IMR-90 (cell line): Measurements from ENCODE around the gene MYO10. TPM values are rescaled to one million over a fixed set of nuclear protein-coding genes. Genes with fewer than 3 reads are reported as not detected.

ENCODE experiments used
- ATAC-seq: fragments of 200-7000 bp; cut with Tn5 transposase; 2 replicates; pipeline ENCODE4 v1.9.1; 2020; ENCODE audit warnings: low read depth, mild to moderate bottlenecking, moderate library complexity
- BruUV-seq: library from RNA; stranded (reverse); fragments of 400-500 nt; replicated peaks from 2 replicates; lab custom pipeline; 2021; lab: Mats Ljungman, UMichigan
- CTCF ChIA-PET: fragments of 300-600 bp; formaldehyde crosslinking; extraction: SDS; loops from one replicate; lab custom pipeline; 2021; ENCODE audit warnings: antibody characterized with exemption; lab: Yijun Ruan, JAX
- POLR2A ChIA-PET: fragments of 300-600 bp; sonication (Branson Sonifier 250); formaldehyde crosslinking; loops from one replicate; lab custom pipeline; 2022; ENCODE audit warnings: antibody characterized with exemption; ENCODE audit not compliant: unreplicated experiment; lab: Charles Lee
- DNase-seq: peaks from one replicate; pipeline ENCODE4 v3.0.0; 2013
- H2AFZ ChIP-seq: replicated peaks from 2 replicates; pipeline ENCODE3; 2013; ENCODE audit warnings: low read length, mild to moderate bottlenecking; ENCODE audit not compliant: poor library complexity
- H2AK5ac ChIP-seq: 2 replicates; pipeline ENCODE4 v1.6.1; 2013; ENCODE audit warnings: low read depth, low read length, inconsistent platforms
- H2AK9ac ChIP-seq: replicated peaks from 2 replicates; pipeline ENCODE3; 2013; ENCODE audit warnings: mild to moderate bottlenecking, low read depth, low read length, moderate library complexity; ENCODE audit not compliant: poor library complexity
- H2BK120ac ChIP-seq: 2 replicates; pipeline ENCODE4 v1.6.1; 2013; ENCODE audit warnings: low read depth, low read length, inconsistent platforms
- H2BK15ac ChIP-seq: 3 replicates; pipeline ENCODE4 v1.6.1; 2013; ENCODE audit warnings: low read depth, low read length, inconsistent platforms
- H2BK20ac ChIP-seq: 2 replicates; pipeline ENCODE4 v1.6.1; 2013; ENCODE audit warnings: low read depth, mild to moderate bottlenecking, inconsistent platforms, low read length, moderate library complexity
- H2BK5ac ChIP-seq: 2 replicates; pipeline ENCODE4 v1.6.1; 2013; ENCODE audit warnings: mild to moderate bottlenecking, low read depth, low read length, inconsistent platforms; ENCODE audit not compliant: poor library complexity, severe bottlenecking
- H3K14ac ChIP-seq: replicated peaks from 2 replicates; pipeline ENCODE4 v1.6.1; 2013; ENCODE audit warnings: low read depth, low read length, inconsistent platforms
- H3K18ac ChIP-seq: 2 replicates; pipeline ENCODE4 v1.6.1; 2013; ENCODE audit warnings: low read depth, low read length, control low read depth
- H3K23ac ChIP-seq: 2 replicates; pipeline ENCODE4 v1.6.1; 2013; ENCODE audit warnings: low read depth, low read length, inconsistent platforms
- H3K27ac ChIP-seq: 2 replicates; pipeline ENCODE4 v1.5.1; 2013; ENCODE audit warnings: mild to moderate bottlenecking, control low read depth, low read length; ENCODE audit not compliant: insufficient read depth
- H3K27me3 ChIP-seq: 2 replicates; pipeline ENCODE4 v1.6.1; 2013; ENCODE audit warnings: low read length; ENCODE audit not compliant: control insufficient read depth, insufficient read depth
- H3K36me3 ChIP-seq: 2 replicates; pipeline ENCODE4 v1.6.1; 2013; ENCODE audit warnings: low read length, mixed read lengths; ENCODE audit not compliant: control insufficient read depth, insufficient read depth
- H3K4ac ChIP-seq: 2 replicates; pipeline ENCODE4 v1.6.1; 2013; ENCODE audit warnings: low read depth, low read length, inconsistent platforms
- H3K4me1 ChIP-seq: 2 replicates; pipeline ENCODE4 v1.6.1; 2013; ENCODE audit warnings: low read length, mixed read lengths; ENCODE audit not compliant: control insufficient read depth, insufficient read depth
- H3K4me2 ChIP-seq: 2 replicates; pipeline ENCODE4 v1.6.1; 2013; ENCODE audit warnings: low read depth, mild to moderate bottlenecking, control low read depth, low read length, moderate library complexity
- H3K4me3 ChIP-seq: 2 replicates; pipeline ENCODE4 v1.5.1; 2013; ENCODE audit warnings: low read depth, mild to moderate bottlenecking, control low read depth, low read length, moderate library complexity; ENCODE audit not compliant: insufficient read depth
- H3K56ac ChIP-seq: 2 replicates; pipeline ENCODE4 v1.6.1; 2013; ENCODE audit warnings: low read length, inconsistent platforms; ENCODE audit not compliant: insufficient read depth; ENCODE audit errors: extremely low read depth
- H3K79me1 ChIP-seq, 2 experiments: 2 replicates each; pipeline ENCODE4 v1.6.1; 2013; ENCODE audit warnings: low read length in 2 of 2, inconsistent platforms in 1 of 2, low read depth in 1 of 2
- H3K9ac ChIP-seq: 2 replicates; pipeline ENCODE4 v1.6.1; 2013; ENCODE audit warnings: low read depth, low read length, control low read depth
- H3K9me1 ChIP-seq: 2 replicates; pipeline ENCODE4 v1.6.1; 2013; ENCODE audit warnings: low read length, inconsistent platforms; ENCODE audit not compliant: insufficient read depth
- H3K9me3 ChIP-seq: 2 replicates; pipeline ENCODE4 v1.6.1; 2013; ENCODE audit warnings: low read length; ENCODE audit not compliant: control insufficient read depth, insufficient read depth
- H4K20me1 ChIP-seq: 2 replicates; pipeline ENCODE4 v1.6.1; 2013; ENCODE audit warnings: low read length, inconsistent platforms; ENCODE audit not compliant: insufficient read depth
- H4K5ac ChIP-seq: 2 replicates; pipeline ENCODE4 v1.6.1; 2013; ENCODE audit warnings: mild to moderate bottlenecking, low read depth, low read length, control low read depth
- H4K8ac ChIP-seq, 2 experiments: 2 replicates each; pipeline ENCODE4 v1.6.1; 2013; ENCODE audit warnings: low read depth in 2 of 2, low read length in 2 of 2, control low read depth in 1 of 2, inconsistent platforms in 1 of 2
- H4K91ac ChIP-seq: 2 replicates; pipeline ENCODE4 v1.6.1; 2013; ENCODE audit warnings: low read depth, low read length, inconsistent platforms; ENCODE audit not compliant: insufficient read depth
- CHD1 ChIP-seq: IDR thresholded peaks from 2 replicates; pipeline ENCODE4 v1.6.1; 2012; ENCODE audit warnings: low read depth, low read length, improper control_type of control experiment
- MAZ ChIP-seq: IDR thresholded peaks from 2 replicates; pipeline ENCODE4 v1.6.1; 2012; ENCODE audit warnings: low read depth, mild to moderate bottlenecking, low read length, improper control_type of control experiment, moderate library complexity, borderline replicate concordance
- MXI1 ChIP-seq: IDR thresholded peaks from 2 replicates; pipeline ENCODE4 v1.6.1; 2012; ENCODE audit warnings: low read depth, mild to moderate bottlenecking, low read length, moderate library complexity, borderline replicate concordance
- POLR2A ChIP-seq: IDR thresholded peaks from 2 replicates; pipeline ENCODE4 v1.6.1; 2012; ENCODE audit warnings: mild to moderate bottlenecking, low read depth, low read length
- RAD21 ChIP-seq: IDR thresholded peaks from 2 replicates; pipeline ENCODE4 v1.6.1; 2012; ENCODE audit warnings: low read length, improper control_type of control experiment
- WGBS, 2 experiments: methylation state at CpG; one replicate each; pipeline versions ENCODE4 v1.1.5 to v1.1.7; 2013; ENCODE audit warnings: missing lambda C conversion rate in 2 of 2; ENCODE audit not compliant: insufficient read length in 1 of 2; ENCODE audit errors: extremely low coverage in 2 of 2; 5-methylcytosine and 5-hydroxymethylcytosine counted together
- dilution Hi-C: fragments of 300-500 bp; cut with HindIII; formaldehyde crosslinking; loops from one replicate; pipeline ENCODE4 v1.14.3; 2018; ENCODE audit warnings: low sequenced_read_pairs; ENCODE audit not compliant: unreplicated experiment
- in situ Hi-C: fragments of 300-500 bp; cut with MboI; formaldehyde crosslinking; loops from 3 replicates; pipeline ENCODE4 v1.14.3; 2019; ENCODE audit warnings: low sequenced_read_pairs, inconsistent platforms, mixed read lengths
- intact Hi-C: fragments of 100-400 bp; cut with micrococcal nuclease; formaldehyde crosslinking; loops from 2 replicates; pipeline ENCODE4 v1.10.0; 2022
- polyA plus RNA-seq, 3 experiments: library from polyadenylated mRNA; depleted of rRNA; stranded (reverse); fragments of >200 nt; gene quantifications; 2 replicates each; pipeline ENCODE4 v1.2.3, GENCODE V29; 2012; ENCODE audit warnings: low replicate concordance in 1 of 3
- total RNA-seq: library from RNA; depleted of rRNA; stranded (reverse); fragments of >200 nt; gene quantifications from 2 replicates; pipeline ENCODE4 v1.2.3, GENCODE V29; 2012
- TF ChIP-seq, protein P1 (sequence below): fragments of 150-350 bp; IDR thresholded peaks from 2 replicates; pipeline ENCODE4 v1.6.1; 2017; ENCODE audit warnings: mild to moderate bottlenecking, antibody characterized with exemption, low read length, low read depth
- TF ChIP-seq, protein P2 (sequence below): fragments of 150-350 bp; IDR thresholded peaks from 2 replicates; pipeline ENCODE4 v1.6.1; 2016; ENCODE audit warnings: low read depth, mild to moderate bottlenecking, low read length, moderate library complexity, borderline replicate concordance

The MYO10 gene
- total and polyA plus RNA-seq, 2 of the 4 experiments (the other 2 are of a cell fraction), result 39.9 to 115 TPM

DNA sequence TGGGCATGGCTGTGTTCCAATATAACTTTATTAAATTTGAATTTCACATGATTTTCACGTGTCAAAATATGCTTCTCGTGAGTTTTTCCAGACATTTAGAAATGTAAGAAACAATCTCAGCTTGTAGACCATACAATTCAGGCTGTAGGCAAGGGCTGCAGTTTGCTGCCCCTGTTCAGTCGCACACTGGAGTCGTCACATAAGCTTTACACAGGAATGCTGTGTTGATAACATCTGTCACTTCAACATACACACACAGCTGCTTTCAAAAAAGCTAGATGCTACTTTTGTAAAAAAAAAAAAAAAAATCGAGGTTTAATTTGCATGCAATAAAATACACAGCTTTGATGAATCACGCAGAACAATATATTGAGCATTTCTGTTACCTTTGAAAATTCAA lies 77.9 kb downstream of the MYO10 start:
- dilution Hi-C loops, result no loop called here
- H4K8ac ChIP-seq, result no peak overlapping the region
- no peak overlapping the region for H3K4ac ChIP-seq
- H2BK5ac ChIP-seq, result no peak overlapping the region
- in situ Hi-C loops, result no loop called here
- H3K27ac ChIP-seq, result no peak overlapping the region
- H3K9ac ChIP-seq, result no peak overlapping the region
- POLR2A ChIA-PET, result no interaction called here
- no peak overlapping the region for H2AFZ ChIP-seq
- H4K91ac ChIP-seq, result no peak overlapping the region
- no peak overlapping the region for H2AK9ac ChIP-seq
- no CpG with 5 or more reads among the region's 6 CpGs for WGBS, 2 experiments
- H3K79me1 ChIP-seq, result peaks cover 5 to 95% of the 10 kb centered on the region in 2 experiments; a peak in 3 of 4 replicates
- BruUV-seq, result no TSS peak
- H3K9me3 ChIP-seq, result peaks cover 4% of the 10 kb centered on the region; the same call in 1 of the 2 replicates
- H3K27me3 ChIP-seq, result no peaks in the 10 kb centered on the region
- H3K14ac ChIP-seq, result no peak overlapping the region
- H3K23ac ChIP-seq, result no peak overlapping the region
- no peak overlapping the region for H2AK5ac ChIP-seq
- H3K4me2 ChIP-seq, result no peak overlapping the region
- H3K36me3 ChIP-seq, result peaks cover 16% of the 10 kb centered on the region
- CTCF ChIA-PET, result interaction anchor here (0.7 to 0.9 kb wide), 2 partner anchors 65 to 67 kb away, joined by 3 read pairs; no protein-coding TSS in a partner anchor
- peaks cover 44% of the 10 kb centered on the region for H3K9me1 ChIP-seq
- H4K5ac ChIP-seq, result no peak overlapping the region
- TF ChIP-seq, protein P1, sequence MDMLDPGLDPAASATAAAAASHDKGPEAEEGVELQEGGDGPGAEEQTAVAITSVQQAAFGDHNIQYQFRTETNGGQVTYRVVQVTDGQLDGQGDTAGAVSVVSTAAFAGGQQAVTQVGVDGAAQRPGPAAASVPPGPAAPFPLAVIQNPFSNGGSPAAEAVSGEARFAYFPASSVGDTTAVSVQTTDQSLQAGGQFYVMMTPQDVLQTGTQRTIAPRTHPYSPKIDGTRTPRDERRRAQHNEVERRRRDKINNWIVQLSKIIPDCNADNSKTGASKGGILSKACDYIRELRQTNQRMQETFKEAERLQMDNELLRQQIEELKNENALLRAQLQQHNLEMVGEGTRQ, result no peak
- TF ChIP-seq RAD21 (no peak), MXI1 (no peak), POLR2A (no peak), CHD1 (no peak), MAZ (no peak)
- TF ChIP-seq, protein P2, sequence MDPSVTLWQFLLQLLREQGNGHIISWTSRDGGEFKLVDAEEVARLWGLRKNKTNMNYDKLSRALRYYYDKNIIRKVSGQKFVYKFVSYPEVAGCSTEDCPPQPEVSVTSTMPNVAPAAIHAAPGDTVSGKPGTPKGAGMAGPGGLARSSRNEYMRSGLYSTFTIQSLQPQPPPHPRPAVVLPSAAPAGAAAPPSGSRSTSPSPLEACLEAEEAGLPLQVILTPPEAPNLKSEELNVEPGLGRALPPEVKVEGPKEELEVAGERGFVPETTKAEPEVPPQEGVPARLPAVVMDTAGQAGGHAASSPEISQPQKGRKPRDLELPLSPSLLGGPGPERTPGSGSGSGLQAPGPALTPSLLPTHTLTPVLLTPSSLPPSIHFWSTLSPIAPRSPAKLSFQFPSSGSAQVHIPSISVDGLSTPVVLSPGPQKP, result no peak
- no peak overlapping the region for H2BK15ac ChIP-seq
- ATAC-seq, result no peak
- no peak for DNase-seq
- no peak overlapping the region for H3K18ac ChIP-seq
- no peak overlapping the region for H3K56ac ChIP-seq
- no peak overlapping the region for H2BK120ac ChIP-seq
- intact Hi-C loops, result no loop called here
- no peak overlapping the region for H2BK20ac ChIP-seq
- peaks cover 27% of the 10 kb centered on the region for H3K4me1 ChIP-seq
- peaks cover 99% of the 10 kb centered on the region for H4K20me1 ChIP-seq
- H3K4me3 ChIP-seq, result no peak overlapping the region
